HG03108 (cell line): ENCODE measurements around the gene EFEMP1.

ENCODE experiments used
- ATAC-seq: cut with Tn5 transposase; IDR thresholded peaks from one replicate; pipeline ENCODE4 v1.9.1; 2021; ENCODE audit warnings: moderate library complexity; ENCODE audit not compliant: unreplicated experiment

Gene EFEMP1

GRCh38 chr2:55899881-55900280 lies 23.7 kb downstream of the EFEMP1 start:
- ATAC-seq, result no peak

- no peak for ATAC-seq
Observed at GRCh38 chr2:55898386-55899040, 25.1 kb downstream of the EFEMP1 start.

GRCh38 chr2:55896633-55897032 lies 26.9 kb downstream of the EFEMP1 start:
- ATAC-seq, result no peak

- no peak for ATAC-seq
Observed at GRCh38 chr2:55894720-55895119, 28.9 kb downstream of the EFEMP1 start.

GRCh38 chr2:55891671-55892094 lies 31.9 kb downstream of the EFEMP1 start:
- ATAC-seq, result no peak

GRCh38 chr2:55888936-55889335 lies 34.6 kb downstream of the EFEMP1 start:
- ATAC-seq, result no peak

- ATAC-seq, result no peak
Observed at GRCh38 chr2:55887901-55888624, 35.5 kb downstream of the EFEMP1 start.

GRCh38 chr2:55887351-55887750 lies 36.2 kb downstream of the EFEMP1 start:
- no peak for ATAC-seq

- no peak for ATAC-seq
Observed at GRCh38 chr2:55885944-55886281, 37.7 kb downstream of the EFEMP1 start.

- ATAC-seq, result no peak
Observed at GRCh38 chr2:55885127-55885943, 38.2 kb downstream of the EFEMP1 start.

- ATAC-seq, result no peak
Observed at GRCh38 chr2:55883829-55884228, 39.8 kb downstream of the EFEMP1 start.

GRCh38 chr2:55883357-55883756 lies 40.2 kb downstream of the EFEMP1 start:
- no peak for ATAC-seq

- ATAC-seq, result no peak
Observed at GRCh38 chr2:55882954-55883353, 40.6 kb downstream of the EFEMP1 start.

- no peak for ATAC-seq
Observed at GRCh38 chr2:55880416-55881143, 43.0 kb downstream of the EFEMP1 start.

GRCh38 chr2:55879976-55880375 lies 43.6 kb downstream of the EFEMP1 start:
- ATAC-seq, result no peak

GRCh38 chr2:55877087-55877436 lies 46.5 kb downstream of the EFEMP1 start:
- ATAC-seq, result no peak

GRCh38 chr2:55876429-55877086 lies 47.0 kb downstream of the EFEMP1 start:
- ATAC-seq, result no peak

- no peak for ATAC-seq
Observed at GRCh38 chr2:55875434-55876135, 48.0 kb downstream of the EFEMP1 start.

- ATAC-seq, result no peak
Observed at GRCh38 chr2:55874338-55874737, 49.2 kb downstream of the EFEMP1 start.

- ATAC-seq, result peak; percentile 47
Observed at GRCh38 chr2:55871637-55872036, 51.9 kb downstream of the EFEMP1 start.
